Measurements from ENCODE around the gene GRIN3B. TPM values are rescaled to one million over a fixed set of nuclear protein-coding genes. Genes with fewer than 3 reads are reported as not detected.

Gene GRIN3B
- total and polyA plus RNA-seq, 2 of the 4 experiments (the other 2 are of a cell fraction): under 0.01 to 0.91 TPM

DNA sequence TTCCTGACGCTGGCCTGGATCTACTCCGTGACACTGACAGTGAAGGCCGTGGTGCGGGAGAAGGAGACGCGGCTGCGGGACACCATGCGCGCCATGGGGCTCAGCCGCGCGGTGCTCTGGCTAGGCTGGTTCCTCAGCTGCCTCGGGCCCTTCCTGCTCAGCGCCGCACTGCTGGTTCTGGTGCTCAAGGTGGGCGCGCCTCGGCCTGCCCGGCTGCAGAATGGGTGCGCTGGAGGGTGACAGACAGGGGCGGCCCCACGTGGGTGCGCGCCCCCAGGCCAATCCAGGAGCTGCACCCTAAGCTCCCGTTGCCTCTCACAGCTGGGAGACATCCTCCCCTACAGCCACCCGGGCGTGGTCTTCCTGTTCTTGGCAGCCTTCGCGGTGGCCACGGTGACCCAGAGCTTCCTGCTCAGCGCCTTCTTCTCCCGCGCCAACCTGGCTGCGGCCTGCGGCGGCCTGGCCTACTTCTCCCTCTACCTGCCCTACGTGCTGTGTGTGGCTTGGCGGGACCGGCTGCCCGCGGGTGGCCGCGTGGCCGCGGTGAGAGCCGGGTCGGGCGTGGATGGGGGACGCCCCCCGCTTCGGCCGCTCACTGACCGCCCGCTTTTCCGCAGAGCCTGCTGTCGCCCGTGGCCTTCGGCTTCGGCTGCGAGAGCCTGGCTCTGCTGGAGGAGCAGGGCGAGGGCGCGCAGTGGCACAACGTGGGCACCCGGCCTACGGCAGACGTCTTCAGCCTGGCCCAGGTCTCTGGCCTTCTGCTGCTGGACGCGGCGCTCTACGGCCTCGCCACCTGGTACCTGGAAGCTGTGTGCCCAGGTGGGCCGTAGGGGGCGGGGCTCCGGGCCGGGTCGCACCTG lies 46.8 kb downstream of the GRIN3B start (continued):
- no peak for TF ChIP-seq RCOR1 (IDR thresholded peaks at IDR 0.05; ENCODE audit: insufficient replicate concordance, low read length)

DNA sequence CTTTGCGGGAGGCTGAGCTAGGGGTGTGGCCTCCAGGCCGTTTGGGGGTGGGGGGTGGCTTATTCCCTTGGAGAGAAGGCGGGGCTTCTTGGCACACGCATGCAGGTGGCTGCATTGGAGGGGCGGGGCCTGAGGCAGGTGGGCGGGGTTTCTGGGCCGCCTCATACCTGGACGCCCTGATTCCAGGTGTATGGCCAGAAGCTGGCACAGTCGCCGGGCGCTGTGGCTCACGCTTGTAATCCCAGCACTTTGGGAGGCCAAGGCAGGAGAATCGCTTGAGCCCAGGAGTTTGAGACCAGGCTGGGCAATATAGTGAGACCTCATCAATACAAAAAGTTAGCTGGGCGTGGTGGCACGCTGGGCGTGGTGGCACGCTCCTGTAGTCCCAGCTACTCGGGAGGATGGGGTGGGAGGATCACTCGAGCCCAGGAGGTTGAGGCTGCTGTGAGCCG lies 47.5 kb downstream of the GRIN3B start:
- H3K79me1 ChIP-seq (ENCODE audit: low read depth in 1 of 2, low read length in 2 of 2): no peaks in the 10 kb centered on the region
- H4K20me1 ChIP-seq (ENCODE audit: insufficient read depth, low read length): no peaks in the 10 kb centered on the region
- no peak overlapping the region for H4K91ac ChIP-seq (ENCODE audit: insufficient read depth, low read depth, low read length)
- H2AK5ac ChIP-seq (ENCODE audit: low read depth, low read length): no peak overlapping the region
- no peak overlapping the region for H3K4me2 ChIP-seq (ENCODE audit: low read depth, low read length)
- H4K8ac ChIP-seq (ENCODE audit: low read depth in 2 of 2, low read length in 2 of 2): no peak overlapping the region
- POLR2A ChIA-PET (ENCODE audit: unreplicated experiment): no interaction called here
- intact Hi-C loops (cut with micrococcal nuclease): no loop called here
- H3K9me1 ChIP-seq (ENCODE audit: insufficient read depth, low read length): no peaks in the 10 kb centered on the region
- no peak for TF ChIP-seq BHLHE40 (IDR thresholded peaks at IDR 0.05; ENCODE audit: low read depth, low read length)
- TF ChIP-seq, protein P1, sequence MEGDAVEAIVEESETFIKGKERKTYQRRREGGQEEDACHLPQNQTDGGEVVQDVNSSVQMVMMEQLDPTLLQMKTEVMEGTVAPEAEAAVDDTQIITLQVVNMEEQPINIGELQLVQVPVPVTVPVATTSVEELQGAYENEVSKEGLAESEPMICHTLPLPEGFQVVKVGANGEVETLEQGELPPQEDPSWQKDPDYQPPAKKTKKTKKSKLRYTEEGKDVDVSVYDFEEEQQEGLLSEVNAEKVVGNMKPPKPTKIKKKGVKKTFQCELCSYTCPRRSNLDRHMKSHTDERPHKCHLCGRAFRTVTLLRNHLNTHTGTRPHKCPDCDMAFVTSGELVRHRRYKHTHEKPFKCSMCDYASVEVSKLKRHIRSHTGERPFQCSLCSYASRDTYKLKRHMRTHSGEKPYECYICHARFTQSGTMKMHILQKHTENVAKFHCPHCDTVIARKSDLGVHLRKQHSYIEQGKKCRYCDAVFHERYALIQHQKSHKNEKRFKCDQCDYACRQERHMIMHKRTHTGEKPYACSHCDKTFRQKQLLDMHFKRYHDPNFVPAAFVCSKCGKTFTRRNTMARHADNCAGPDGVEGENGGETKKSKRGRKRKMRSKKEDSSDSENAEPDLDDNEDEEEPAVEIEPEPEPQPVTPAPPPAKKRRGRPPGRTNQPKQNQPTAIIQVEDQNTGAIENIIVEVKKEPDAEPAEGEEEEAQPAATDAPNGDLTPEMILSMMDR (conservative IDR thresholded peaks at IDR 0.05; ENCODE audit: low read depth, low read length): no peak
- no peak overlapping the region for H3K56ac ChIP-seq (ENCODE audit: extremely low read depth, insufficient read depth, low read length)
- no peak overlapping the region for H2AK9ac ChIP-seq (replicated peaks; ENCODE audit: low read depth, low read length, poor library complexity)
- no peak overlapping the region for H3K23ac ChIP-seq (ENCODE audit: low read depth, low read length)
- no peaks in the 10 kb centered on the region for H3K36me3 ChIP-seq (ENCODE audit: control insufficient read depth, insufficient read depth, low read length)
- CTCF ChIA-PET: interaction anchor here (0.7 kb wide), 1 partner anchor 32 kb away, joined by 3 read pairs; no protein-coding TSS in a partner anchor
- H2BK5ac ChIP-seq (ENCODE audit: low read depth, low read length, poor library complexity, severe bottlenecking): no peak overlapping the region
- H3K9ac ChIP-seq (ENCODE audit: low read depth, low read length): no peak overlapping the region
- whole genome bisulfite sequencing, 2 experiments (ENCODE audit: extremely low coverage in 2 of 2, insufficient read length in 1 of 2): 93% methylated on average over 11 of the region's 20 CpGs; no CpG with 5 or more reads in 1 of the 2 experiments
- H2BK20ac ChIP-seq (ENCODE audit: low read depth, low read length): no peak overlapping the region
- no peak overlapping the region for H2AFZ ChIP-seq (replicated peaks; ENCODE audit: low read length, poor library complexity)
- no peak overlapping the region for H2BK120ac ChIP-seq (ENCODE audit: low read depth, low read length)
- H4K5ac ChIP-seq (ENCODE audit: low read depth, low read length): no peak overlapping the region
- no peak overlapping the region for H3K18ac ChIP-seq (ENCODE audit: low read depth, low read length)
- in situ Hi-C loops (cut with MboI; ENCODE audit: low sequenced_read_pairs): no loop called here
- no peak overlapping the region for H3K27ac ChIP-seq (ENCODE audit: insufficient read depth, low read length)
- H3K4me3 ChIP-seq (ENCODE audit: insufficient read depth, low read depth, low read length): no peak overlapping the region
- no peaks in the 10 kb centered on the region for H3K4me1 ChIP-seq (ENCODE audit: control insufficient read depth, insufficient read depth, low read length)
- peaks cover 6% of the 10 kb centered on the region; the same call in 1 of the 2 replicates for H3K9me3 ChIP-seq (ENCODE audit: control insufficient read depth, insufficient read depth, low read length)
- dilution Hi-C loops (cut with HindIII; ENCODE audit: low sequenced_read_pairs, unreplicated experiment): no loop called here
- BruUV-seq (replicated peaks): no TSS peak
- H2BK15ac ChIP-seq (ENCODE audit: low read depth, low read length): no peak overlapping the region
- ATAC-seq (ENCODE audit: low read depth) (no peak), DNase-seq (no peak)
- H3K4ac ChIP-seq (ENCODE audit: low read depth, low read length): no peak overlapping the region
- no peaks in the 10 kb centered on the region for H3K27me3 ChIP-seq (ENCODE audit: control insufficient read depth, insufficient read depth, low read length)
- H3K14ac ChIP-seq (replicated peaks; ENCODE audit: low read depth, low read length): no peak overlapping the region

Data from IMR-90 (cell line).